GM18505 (cell line): ENCODE results near the gene TRUB2.
A peak's percentile ranks its signal among the peaks of the same experiment; 100 is the strongest.

Experiments
- ATAC-seq: cut with Tn5 transposase; IDR thresholded peaks from one replicate; pipeline ENCODE4 v1.9.1; 2021; ENCODE audit not compliant: unreplicated experiment
- POLR2A ChIP-seq: IDR thresholded peaks from 4 replicates; pipeline ENCODE4 v1.6.1; 2011; ENCODE audit warnings: borderline replicate concordance; ENCODE audit not compliant: insufficient read depth, insufficient read length; ENCODE audit errors: extremely low read depth

TRUB2 gene, protein sequence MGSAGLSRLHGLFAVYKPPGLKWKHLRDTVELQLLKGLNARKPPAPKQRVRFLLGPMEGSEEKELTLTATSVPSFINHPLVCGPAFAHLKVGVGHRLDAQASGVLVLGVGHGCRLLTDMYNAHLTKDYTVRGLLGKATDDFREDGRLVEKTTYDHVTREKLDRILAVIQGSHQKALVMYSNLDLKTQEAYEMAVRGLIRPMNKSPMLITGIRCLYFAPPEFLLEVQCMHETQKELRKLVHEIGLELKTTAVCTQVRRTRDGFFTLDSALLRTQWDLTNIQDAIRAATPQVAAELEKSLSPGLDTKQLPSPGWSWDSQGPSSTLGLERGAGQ

DNA sequence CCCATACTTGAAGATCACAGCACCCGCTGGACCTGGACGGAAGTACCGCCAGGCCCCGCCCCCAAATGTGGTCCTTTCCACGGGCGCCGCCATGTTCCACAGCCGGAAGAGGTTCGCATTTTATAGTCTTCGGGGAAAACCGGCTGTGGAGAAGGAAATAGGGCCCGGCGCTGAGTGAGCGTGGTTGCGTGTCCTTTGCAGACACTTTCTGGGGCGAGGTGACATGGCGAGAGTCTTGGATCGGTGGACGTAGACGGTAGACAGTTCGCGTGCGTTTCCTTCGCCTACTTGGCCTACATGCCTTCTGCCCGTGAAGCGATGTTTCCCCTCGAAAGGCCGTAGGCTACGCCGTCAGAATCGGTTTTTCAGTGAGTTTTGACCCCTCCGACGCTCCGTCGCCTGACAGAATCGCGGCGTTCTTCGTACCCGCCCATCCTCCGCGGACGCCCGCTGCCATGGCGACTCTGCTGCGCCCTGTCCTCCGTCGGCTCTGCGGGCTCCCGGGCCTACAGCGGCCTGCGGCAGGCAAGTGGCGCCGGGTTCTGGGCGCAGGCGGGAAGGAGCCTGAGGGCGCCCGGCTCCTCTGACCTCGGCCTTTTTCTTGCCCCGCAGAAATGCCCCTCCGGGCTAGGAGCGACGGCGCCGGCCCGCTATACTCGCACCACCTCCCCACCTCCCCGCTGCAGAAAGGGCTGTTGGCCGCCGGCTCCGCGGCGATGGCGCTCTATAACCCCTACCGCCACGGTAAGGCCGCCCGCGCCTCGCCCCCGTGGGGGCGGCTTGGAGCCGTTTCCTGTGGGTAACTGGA, at the start of gene TRUB2, which contains the start of gene COQ4:
Gene TRUB2 (minus strand): TSS at position 44 of the 808 bp plus-strand sequence. CDS start 39 bp downstream, at position 5.
Gene COQ4 (plus strand): TSS at position 436 of the 808 bp plus-strand sequence. CDS start 20 bp downstream, at position 456.
- TF ChIP-seq POLR2A = peak; percentile 92

DNA sequence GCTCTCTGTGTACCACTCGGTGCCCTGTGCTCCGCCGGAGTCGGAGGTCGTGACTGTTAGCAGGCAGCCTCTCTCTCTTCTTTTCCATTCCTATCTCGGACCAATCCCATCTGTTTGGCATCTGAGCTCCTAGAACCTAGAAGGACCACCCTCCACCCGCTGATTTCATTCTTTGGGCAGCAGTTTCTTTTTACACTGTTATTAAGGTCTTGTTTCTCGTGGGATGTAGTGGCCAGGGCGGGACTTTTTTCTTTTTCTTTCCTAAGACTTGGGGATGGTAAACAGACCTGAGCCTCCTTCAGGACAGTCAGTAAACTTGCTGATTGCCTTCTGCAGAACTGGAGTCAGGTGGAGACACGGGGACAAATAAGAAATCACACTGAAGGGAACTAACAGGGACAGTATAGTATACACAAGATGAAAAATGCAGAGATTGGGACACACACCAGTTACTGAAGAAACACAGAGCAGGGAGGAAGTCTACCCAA, 49.4 kb upstream of the TRUB2 start:
- TF ChIP-seq POLR2A = no peak

More for the DNA sequence above, at the start of gene TRUB2, which contains the start of gene COQ4:
- peak; percentile 74 for ATAC-seq

DNA sequence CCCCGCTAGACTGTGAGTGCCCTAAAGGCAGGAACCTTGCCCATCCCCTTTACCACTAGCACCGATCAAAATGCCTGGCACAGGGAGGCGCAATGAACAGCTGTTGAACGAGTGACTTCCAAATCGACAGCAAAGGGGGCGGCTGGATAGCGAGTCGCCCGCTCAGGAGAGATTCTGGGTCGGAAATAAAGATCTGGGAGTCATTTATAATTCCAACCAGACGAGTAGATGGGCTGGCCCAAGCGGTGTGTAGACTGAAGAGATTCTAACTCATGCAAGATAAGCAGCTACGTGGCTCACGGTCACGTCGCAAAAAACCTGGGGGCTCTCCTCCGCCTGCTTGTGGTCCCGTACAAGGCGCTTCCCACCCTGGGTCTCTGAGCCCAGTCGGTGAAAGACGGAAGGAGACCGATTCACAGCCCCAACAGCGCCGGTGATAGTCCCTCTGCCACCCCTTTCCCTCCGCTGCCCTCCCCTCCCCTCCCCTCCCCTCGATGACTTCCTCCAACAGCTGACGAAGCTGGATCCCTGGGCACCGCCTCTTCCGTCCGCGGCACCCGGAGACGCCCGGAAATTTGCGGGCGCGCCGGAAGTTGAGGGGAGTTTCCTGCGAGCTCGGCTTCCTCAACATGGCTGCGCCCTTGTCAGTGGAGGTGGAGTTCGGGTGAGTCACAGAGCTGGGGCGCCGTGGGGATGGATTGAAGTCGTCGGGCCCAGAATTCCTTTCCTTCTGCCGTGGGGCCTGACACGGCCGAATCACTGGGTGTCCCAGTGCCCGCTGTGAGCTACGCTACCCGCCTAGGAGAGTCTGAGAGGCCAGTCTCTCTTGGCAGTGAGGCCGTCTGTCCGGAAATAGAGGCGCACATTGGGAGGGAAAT, 48.7 kb upstream of the TRUB2 start, which contains the start of gene URM1:
Gene URM1 (plus strand): TSS at position 623 of the 878 bp plus-strand sequence. CDS start 7 bp downstream, at position 630.
- ATAC-seq = peak; percentile 90
- TF ChIP-seq POLR2A = peak; percentile 90

More for the DNA sequence above, 49.4 kb upstream of the TRUB2 start:
- ATAC-seq = no peak

DNA sequence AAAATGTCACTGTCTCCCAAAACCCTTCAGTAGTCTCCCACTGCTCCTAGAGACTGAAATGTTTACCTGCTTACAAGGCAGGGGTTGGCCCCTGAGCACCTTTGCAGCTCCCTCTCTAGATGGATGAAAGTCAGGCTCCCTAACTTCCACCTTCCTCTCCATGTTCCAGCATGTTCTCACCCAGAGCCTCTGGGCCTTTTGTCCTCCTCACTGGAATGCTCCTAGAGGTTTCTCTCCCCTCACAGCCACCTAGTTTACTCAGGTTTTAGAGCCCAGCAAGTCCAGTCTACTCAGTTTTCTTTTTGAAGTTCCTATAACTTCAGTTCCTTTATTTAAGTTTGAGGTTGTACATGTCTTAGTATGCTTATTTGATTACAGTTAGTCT, 48.1 kb upstream of the TRUB2 start:
- no peak for ATAC-seq
- TF ChIP-seq POLR2A = no peak

DNA sequence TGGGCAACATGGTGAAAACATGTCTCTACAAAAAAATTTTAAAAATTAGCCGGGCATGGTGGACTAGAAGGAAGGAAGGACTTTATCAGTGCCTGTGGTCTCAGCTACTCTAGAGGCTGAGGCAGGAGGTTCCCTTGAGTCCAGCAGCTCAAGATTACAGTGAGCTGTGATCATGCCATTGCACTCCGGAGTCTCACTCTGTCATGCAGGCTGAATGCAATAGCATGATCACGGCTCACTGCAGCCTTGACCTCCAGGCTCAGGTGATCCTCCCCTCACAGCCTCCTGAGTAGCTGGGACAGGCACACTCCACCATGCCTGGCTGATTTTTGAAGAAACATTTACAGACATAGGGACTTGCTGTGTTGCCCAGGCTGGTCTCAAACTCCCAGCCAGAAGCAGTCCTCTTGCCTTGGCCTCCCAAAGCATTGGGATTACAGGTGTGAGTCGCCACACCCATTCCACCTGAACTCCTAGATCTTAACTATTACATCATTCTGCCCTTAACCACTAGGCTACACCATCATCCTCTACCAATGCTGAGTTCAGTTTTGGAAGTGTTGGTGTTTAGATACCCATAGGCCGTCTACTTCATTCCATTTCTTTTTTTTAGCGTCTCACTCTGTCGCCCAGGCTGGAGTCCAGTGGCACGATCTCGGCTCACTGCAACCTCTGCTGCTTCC, 46.9 kb upstream of the TRUB2 start:
- no peak for TF ChIP-seq POLR2A
- ATAC-seq = no peak

DNA sequence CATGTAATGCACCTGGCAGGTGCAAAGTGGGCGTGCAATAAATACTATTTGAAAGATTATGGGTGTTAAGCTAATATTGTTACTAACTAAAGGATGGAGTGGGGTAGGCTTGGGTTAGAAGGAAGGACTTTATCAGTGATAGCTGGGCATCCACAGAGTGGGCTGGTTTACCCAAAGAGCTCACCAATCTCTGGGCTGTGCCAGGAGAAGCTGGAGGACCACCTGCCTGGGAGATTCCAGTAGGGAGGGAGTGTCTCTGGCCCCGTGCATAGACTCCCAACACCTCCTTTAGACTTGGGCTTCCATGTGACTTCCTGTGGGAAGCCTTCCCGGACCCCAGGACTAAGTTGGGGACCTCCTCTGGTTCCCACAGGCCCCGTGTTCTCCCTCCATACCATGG, 43.3 kb upstream of the TRUB2 start:
- no peak for ATAC-seq
- no peak for TF ChIP-seq POLR2A

DNA sequence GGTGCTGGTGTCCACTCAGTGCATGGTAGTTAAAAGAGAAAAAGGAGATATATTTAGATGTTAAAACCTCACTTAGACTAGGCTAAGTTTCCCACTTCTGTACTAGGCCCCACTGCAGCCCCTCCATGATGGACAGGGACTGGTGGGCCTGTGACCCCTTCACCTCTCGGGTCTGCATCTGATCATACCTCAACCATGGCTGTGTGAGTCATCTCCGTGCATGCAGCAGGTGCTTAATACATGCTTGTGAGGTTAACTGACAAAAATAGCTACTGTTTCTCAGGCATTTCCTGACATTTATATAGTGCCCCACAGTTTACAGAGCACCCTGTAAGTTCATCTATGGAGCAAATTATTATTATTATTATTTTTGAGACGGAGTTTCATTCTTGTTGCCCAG, 40.5 kb upstream of the TRUB2 start:
- no peak for ATAC-seq
- TF ChIP-seq POLR2A = no peak

DNA sequence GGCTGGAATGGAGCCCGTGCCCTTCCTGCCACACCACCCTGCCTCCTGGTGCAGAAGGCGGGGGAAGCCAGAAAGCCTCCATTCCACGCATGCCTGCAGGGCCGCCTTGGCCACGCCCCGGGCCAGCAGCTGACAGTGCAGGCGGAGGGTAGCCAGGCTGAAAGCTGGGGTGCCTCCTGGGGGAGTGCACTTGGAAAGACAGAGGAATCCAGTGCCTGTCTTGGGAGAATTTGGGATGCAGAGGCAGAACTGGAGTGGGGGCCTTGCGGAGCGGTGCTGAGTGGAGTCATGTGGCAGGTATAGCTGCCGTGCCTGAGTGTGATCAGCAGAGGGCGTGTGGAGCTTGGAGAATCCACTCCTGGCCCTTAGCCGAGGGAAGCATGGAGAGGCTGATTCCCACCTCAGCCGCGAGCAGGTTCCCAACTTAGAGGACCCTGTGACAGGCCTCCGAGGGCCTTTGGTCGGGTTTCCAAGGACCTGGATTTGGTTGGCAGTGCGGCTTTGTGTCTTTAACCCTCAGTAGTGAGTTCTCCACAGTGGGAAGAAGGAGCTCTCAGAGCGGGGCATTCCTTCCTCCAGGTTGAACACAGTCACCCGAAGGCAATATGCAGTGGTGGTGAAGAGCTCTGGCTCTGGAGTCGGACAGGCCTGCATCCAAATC, 39.9 kb upstream of the TRUB2 start:
- TF ChIP-seq POLR2A = peak; percentile 38
- ATAC-seq = no peak

DNA sequence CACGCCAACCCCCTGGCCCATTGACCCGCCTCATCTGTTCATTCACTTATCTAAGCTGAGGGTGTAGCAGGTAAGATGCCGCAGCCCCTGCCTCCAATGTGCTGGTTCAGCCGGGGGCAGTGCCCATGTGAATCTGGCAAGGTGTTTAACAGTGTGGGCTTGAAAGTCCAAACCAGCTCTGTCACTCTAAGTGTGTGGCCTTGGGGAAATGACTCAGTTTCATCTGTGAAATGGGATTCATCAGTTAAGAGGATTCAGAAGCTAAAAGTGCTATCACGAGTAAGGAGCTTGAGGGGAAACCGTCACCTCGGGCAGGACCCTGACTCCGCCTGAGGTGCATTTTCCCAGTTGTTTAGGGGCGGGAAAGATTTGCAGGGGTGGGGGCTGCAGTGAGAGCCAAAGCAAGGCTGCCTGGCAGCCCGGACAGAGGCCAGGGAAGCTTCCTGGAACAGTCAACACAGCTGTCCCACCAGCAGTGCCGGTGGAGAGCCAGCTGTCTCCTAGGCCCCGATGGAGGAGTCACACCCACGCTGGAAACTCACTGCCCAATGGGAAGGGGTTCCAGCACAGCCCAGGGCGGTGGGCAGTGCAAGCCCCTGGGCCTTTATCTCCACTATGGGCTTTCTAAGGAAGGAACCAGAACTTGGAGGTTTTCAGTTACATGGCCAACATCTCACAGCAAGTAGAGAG, 39.2 kb upstream of the TRUB2 start:
- ATAC-seq = no peak
- TF ChIP-seq POLR2A = no peak

DNA sequence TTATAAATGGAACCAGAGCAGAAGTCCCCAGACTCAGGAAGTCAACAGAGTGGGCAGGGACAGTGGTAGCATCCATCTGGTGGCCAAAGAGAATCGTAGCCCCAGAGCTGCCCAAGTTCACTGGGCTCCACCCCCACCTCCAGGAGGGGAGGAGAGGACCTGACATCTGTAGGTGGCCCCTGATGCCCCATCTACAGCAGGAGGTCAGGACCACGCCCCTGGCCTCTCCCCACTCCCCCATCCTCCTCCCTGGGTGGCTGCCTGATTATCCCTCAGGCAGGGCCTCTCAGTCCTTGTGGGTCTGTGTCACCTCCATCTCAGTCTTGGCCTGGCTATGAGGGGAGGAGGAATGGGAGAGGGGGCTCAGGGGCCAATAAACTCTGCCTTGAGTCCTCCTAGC, 38.6 kb upstream of the TRUB2 start:
- ATAC-seq = no peak
- TF ChIP-seq POLR2A = no peak

DNA sequence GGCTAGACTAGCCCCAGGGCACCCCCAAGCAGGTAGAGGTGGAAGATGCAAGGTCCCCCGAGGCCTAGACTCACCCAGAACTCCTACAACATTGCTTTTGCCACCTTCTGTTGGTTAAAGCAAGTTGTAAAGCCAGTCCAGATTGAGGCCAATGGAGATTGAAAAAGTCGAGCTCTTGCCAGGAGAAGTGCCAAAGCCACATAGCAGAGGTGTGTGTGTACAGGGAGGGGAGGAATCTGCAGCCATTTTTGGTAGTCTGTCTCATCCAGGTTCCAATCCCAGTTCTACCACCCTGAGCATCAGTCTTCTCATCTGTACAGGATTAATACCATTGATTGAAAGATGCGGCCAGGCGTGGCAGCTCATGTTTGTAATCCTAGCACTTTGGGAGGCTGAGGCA, 36.6 kb upstream of the TRUB2 start:
- TF ChIP-seq POLR2A = no peak
- no peak for ATAC-seq
